GM21390 (cell line): Measurements from ENCODE around the gene HDAC8.
"Not testable (repeated sequence)": the region's sequence is repeated elsewhere in the genome, so short reads cannot be mapped to it uniquely, and the experiment has no call there.

Source experiments
- ATAC-seq: cut with Tn5 transposase; IDR thresholded peaks from one replicate; pipeline ENCODE4 v1.9.1; 2021; ENCODE audit not compliant: unreplicated experiment

The HDAC8 gene

DNA sequence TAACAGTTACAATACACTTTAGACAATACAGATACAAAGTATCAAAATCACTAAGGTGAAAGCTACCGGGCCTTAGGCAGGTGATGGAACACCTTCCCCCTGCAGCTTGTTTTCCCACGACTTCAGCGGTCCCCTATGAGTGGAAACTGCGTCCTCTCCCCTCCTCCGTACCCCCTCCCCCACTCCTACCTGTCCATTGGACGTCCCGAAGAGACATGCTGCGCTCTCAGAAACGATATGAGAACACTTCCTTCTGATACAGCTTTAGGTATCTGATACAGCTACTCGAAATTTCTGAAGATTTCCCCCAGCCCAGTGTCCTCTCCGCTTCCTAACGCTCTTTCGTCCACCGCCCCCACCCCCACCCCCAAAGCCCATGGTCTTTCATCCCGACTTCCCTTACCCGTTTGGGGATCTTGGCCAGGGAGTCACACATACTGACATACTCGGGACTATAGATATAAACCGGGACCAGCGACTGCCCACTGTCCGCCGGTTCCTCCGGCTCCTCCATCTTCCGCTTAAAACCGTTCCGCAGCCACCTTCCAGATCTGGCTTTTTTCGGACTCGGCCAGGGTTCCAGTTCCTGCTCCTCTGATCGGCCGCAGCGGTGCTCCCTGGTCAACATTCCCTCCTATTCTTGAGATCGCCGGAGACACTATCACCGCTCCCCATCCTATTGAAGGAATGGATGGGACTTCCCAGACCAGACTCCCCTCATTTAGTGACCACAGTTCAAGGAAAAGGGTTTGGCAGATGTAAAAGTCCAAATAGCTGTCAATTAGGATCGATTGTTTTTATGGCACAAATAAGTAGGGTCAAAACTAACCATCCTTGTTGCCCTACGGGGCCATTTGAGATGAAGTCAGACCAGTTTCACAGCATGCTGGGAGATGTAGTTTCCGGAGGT, at the start of gene HDAC8:
Gene HDAC8 (minus strand): TSS at position 596 of the 910 bp plus-strand sequence. CDS start 82 bp downstream, at position 514.
- peak; percentile 99 for ATAC-seq

DNA sequence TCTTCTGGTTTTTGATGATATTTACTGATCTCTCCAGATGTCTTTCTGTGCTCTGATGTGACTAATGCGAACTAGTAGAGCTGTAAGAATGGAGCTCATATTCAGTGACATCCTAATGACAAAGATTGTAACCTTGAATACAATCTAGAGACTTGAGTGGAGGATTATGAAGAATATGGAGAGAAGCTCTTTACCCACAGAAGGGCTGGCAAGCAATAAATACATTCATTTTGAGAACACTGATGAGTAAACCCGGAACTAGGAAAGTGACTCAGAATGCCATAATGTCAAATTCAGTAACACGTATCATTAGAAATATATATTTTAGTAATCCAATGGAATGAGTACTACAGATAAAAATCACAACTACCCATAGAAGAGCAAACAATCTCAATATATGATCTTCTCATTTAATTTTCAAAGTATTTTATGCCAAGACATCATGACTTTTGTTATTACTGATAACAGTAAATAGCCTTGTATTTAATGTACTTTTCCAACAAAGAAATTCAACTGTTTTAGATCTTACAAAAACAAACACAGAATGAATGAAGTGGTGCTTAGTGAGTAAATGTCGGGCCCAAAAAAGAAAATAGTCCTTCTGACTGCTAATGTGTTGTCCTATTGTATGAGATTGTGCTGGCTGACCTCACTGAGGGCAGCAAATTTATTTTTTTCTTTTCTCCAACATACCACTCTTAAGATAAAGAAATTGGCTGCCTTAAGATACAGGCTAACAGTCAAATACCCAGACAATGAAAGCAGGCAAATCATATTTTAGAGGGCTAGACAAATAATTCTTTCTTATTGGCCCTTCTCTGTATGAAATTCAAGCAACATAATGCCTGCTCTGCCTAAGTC, 49.2 kb upstream of the HDAC8 start:
- ATAC-seq, result peak; percentile 90

DNA sequence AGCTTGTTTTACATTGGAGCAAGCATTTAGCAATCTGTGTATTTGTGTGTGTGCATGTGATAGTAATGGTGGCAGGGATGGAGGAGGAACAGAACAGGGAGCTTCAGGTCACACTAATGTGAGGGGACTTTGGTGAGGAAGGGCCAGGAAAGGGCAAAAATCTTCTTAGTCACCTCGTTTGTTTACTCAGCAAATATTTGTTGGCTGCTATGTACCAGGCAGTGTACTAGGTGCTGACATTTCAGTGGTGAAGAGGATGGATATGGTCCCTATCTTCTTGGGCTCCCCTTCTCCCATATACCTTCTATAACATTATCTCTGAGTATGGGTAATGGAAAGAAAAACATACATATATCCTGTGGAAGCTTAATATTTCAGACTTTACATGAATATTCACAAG, 48.5 kb upstream of the HDAC8 start:
- peak; percentile 18 for ATAC-seq

DNA sequence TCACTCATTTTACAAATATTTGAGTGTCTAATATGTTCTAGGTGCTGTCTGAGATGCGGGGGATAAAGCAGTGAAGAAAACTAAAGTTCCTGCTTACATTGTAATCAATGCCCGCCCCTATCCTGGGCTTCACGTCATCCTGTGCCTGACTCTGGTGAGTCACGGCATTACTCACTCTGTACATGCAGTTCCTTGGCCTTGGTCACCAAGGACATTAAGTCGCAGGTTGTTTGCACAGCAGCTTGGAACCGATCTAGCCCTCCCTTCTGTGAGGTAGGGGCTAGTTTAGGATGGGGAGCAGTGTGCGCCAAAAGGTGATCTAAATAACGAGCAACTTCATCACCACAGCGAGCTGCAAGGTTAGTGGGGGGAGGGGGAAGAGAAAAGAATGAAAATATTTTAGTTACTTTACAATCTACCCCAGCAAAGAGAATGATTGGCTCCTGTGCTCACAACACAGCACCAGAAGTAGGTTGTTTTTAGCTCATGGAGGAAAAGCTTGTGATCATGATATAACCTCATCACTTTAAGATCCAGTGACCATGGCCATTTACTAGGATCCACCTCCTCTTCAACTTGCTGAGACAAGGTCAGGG, 48.0 kb upstream of the HDAC8 start:
- ATAC-seq, result no peak

DNA sequence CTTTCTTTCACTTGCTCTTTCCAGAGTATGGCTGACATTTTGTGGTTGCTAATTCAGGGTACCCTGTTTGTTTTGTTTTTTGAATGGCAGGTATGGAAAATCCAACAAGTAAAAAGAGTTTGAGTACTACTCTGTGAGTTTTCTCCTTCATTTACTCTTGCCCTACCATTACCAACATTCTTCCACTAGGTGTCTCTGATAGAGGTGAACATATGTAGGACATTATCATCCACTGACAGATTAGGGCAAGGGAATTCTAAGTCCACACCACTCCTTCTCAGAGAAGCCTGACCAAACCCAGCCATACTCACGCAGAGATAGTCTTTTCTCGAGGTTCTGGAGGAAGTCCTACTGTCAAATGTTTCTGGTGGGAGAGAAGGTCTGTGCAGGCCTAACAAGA, 36.7 kb upstream of the HDAC8 start:
- no peak for ATAC-seq

DNA sequence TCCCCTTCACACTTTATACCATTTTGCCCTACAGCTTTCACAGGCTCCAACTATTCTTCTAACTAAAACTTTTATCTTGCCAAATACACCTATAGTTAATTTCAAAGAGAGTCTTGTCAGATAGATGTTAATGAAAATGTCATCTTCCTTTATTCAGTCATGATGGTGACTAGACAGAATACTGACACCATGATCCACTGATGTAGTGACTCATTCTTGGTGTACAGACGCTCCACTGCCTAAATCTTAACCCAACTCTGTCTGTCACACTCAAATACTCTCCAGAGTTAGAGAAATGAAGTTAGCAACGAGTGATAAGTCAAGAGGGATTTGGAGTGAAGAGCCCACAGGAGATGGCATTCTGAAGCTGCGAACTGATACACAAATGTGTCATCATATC, 32.1 kb upstream of the HDAC8 start:
- ATAC-seq, result no peak

DNA sequence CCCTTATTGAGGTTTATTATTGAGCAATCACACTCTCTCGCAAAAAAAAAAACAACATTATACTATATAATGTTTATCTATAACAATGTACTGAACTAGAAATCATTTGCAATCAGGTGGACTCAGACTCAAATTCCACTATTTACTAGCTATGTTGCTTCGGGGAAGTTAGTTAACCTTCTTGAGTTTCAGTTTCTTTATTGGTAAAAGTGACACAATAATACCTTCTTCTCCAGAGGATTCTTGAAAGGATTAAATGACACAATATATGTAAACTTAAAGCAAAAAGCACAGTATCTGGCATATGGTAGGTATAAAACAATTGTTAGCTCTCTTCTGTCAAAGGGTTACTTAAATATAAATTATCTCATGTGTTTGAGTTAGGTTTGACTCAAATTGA, 31.5 kb upstream of the HDAC8 start:
- no peak for ATAC-seq

DNA sequence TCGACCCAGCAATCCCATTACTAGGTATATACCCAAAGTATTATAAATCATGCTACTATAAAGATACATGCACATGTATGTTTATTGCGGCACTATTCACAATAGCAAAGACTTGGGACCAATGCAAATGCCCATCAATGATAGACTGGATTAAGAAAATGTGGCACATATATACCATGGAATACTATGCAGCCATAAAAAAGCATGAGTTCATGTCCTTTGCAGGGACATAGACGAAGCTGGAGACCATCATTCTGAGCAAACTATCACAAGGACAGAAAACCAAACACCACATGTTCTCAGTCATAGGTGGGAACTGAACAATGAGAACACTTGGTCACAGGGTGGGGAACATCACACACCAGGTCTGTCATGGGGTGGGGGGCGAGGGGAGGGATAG, 18.4 kb upstream of the HDAC8 start:
- ATAC-seq, result not testable (repeated sequence)

DNA sequence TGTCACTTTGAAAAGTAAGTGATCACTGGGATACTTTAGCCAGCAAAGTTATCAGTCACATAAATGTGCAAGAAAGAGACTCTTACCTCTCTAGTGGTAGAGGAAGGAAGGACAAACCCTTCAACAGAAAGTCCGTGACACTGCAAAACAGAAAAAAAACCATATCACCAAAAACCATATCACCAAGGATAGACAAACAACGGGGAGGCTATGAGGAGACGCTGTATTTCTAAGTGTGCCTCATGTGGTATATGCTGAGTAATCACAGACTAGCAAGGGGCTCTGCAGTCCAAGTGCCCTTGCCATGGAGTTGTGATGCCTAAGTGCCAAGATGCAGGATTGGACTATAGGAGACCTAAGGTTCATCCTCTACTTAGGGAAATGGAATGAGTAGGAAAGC, 11.5 kb upstream of the HDAC8 start:
- ATAC-seq, result no peak

DNA sequence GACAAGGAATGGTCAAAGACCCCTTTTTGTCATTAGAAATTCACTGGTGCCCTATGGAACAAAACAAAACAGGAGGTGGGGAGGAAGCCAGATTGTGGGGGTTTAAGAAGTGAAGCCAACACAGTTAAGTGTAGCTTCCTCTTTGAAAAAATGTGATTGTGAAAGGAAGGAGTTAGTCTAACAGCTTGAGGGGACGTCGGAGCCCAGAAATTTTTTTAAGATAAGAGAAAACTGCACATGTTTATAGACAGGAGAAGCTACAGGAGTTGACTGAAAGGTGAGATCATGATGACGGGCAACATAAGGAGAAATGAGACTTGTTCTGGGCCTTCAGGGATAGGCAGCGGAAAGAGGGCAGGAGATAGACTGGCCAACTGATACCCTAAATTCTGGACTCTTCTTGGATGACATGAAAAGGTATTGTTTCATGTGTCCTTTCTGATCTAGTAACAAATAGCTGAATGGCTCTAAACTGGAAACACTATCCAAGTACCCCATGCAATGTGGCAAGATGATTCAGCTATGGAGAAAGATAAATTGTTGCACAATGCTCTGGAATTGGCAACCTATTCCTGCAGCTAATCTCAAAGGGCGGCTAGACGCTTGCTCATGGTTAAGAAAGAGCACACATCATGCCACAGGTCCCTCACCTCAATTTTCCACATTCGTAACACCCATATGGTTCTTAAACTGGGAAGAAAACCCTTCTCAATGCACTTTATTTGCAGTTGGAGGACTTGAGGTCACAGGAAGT, 3.7 kb upstream of the HDAC8 start:
- no peak for ATAC-seq

DNA sequence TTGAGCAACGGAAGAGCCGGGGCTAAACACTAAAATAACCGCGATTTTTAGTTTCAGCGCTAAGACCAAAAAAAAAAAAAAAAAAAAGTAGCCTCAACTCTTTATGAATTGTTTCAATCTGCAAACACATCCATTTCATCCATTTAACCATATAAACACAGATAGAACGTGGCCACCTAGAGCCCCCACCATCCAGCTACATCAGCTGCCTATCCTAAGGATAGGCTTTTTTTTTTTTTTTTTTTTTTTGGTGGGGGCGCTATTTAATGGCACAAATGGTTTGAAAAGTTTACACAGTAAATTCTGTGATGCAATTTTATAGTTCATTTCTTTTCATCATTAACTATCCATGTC, 492 bp upstream of the HDAC8 start:
- peak; percentile 24 for ATAC-seq

DNA sequence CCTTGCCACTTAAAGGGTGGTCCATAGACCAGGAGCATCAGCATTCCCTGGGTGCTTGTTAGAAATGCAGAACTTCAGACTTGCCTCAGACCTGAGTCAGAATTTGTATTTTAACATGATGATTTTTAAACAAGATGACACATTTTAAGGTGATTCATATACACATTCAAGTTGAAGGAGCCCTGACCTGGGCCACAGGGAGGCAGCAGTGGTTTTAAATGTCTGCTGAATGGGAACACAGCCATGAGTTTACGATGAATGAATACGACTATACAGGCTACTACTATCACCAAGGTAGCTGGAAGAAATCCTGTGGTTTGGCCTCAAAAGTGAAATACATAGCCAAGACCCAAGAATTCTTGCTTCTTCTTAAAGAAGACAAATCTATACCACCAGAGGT, 2.9 kb downstream of the HDAC8 start:
- no peak for ATAC-seq

DNA sequence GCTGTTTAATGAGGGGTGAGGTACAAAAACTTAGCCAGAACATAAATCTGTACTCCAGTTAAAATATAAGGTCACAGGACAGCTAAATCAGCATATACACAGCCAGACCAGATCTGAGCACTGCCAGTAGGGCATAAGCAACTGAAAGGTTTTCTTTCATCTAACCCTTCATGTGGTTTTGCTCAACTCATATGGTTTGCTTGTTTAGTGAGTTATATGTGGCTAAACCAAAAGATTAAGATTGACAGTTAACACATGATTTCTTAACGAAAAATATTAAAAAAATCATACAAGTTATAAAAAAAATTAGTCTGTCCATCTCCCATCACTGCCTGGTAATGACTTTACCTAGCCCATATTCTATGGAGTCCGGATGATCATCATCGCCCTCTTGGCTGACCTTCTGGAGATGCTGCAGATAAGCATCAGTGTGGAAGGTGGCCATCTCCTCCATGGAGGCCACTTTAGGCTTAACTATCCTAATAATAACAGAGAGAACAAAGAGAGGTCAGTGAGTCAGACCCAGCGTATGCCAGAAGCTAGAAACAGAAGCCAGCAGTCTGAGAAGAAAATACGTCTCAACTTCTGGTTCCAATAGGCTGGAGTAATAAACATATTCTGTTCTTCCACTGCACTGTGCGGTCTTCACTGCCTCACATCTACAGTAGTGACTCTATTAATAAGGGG, 4.1 kb downstream of the HDAC8 start:
- ATAC-seq, result no peak

DNA sequence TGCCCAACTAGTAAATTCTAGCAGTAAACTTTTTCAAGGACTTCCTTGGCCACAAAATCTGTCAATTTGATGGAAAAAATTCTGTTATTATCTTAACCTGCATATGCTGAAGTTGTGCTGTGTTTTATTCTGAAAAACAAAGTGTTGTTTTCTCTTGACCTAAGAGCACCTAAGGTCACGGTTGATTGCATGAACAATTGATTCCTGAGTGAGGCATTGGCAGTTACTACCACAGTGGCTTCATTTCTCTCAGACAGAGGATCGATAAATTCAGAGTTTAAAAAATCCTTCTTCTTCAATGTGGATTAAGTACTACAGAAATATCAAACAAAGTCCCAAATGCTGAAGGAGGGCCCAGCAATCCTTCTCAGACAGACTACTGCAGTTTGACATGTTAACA, 6.2 kb downstream of the HDAC8 start:
- no peak for ATAC-seq

DNA sequence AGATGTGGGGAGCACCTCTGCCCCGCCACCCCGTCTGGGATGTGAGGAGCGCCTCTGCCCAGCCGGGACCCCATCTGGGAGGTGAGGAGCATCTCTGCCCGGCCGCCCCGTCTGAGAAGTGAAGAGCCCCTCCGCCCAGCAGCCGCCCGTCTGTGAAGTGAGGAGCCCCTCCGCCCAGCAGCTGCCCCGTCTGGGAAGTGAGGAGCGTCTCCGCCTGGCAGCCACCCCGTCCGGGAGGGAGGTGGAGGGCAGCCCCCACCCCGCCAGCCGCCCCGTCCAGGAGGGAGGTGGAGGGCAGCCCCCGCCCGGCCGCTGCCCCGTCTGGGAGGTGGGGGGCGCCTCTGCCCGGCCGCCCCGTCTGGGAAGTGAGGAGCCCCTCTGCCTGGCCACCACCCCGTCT, 13.0 kb downstream of the HDAC8 start:
- not testable (repeated sequence) for ATAC-seq

DNA sequence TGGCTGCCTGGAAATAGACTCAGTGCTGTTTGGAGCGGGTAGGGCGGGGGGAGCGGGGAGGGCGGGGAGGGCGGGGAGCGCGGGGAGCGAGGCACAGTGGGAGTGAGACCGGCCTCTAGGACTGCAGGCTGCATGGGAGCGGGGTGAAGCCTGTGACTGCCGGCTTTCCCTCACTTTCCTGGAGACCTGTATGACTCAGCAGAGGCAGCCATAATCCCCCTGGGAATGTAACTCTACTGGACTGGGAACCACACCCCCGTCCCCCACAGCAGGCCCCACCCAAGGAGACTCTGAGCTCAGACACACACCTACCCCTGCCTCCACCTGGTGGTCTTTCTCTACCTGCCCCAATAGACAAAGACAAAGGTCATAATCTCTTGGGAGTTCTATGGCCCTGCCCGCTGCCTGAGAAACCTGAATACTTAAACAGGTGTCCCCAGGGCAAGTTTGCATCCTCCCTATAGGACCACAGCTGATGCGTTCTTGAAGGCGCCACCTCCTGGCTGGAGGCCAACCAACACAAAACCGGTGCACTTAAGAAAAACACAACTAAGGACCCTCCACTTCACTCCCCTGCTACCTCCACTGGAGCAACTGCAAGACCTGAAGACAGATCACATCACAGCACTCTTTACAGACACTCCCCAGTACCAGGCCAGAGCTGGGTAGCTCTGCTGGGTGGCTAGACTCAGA, 18.0 kb downstream of the HDAC8 start:
- no peak for ATAC-seq

DNA sequence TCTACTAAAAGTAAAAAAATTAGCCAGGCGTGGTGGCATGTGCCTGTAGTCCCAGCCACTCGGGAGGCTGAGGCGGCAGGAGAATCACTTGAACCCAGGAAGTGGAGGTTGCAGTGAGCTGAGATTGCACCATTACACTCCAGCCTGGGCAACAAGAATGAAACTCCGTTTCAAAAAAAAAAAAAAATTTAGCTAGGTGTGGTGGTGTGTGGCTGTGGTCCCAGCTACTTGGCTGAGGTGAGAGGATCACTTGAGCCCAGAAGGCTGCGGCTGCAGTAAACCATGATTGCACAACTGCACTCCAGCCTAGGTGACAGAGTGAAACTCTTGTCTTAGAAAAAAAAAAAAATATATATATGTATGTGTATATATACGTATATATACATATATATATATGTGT, 20.2 kb downstream of the HDAC8 start:
- ATAC-seq, result not testable (repeated sequence)

DNA sequence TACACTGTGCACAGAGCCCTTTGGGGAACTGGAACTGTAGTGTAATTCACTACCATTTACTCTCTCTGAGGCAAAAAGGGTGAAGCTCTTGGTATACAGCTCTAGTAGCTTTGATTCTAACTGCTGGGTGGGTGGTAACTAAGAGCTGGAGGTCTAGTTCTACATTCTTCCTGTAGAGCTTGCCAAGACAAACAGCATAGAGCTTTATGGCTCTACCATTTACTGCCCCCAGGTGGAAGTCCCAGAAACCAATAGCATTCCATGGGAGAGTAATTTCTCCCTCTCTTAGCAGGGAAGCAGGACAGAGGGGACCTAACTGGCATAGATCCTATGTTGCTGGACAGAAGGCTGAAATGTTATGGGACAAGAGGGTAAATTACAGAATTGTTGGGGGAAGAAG, 26.7 kb downstream of the HDAC8 start:
- ATAC-seq, result no peak

DNA sequence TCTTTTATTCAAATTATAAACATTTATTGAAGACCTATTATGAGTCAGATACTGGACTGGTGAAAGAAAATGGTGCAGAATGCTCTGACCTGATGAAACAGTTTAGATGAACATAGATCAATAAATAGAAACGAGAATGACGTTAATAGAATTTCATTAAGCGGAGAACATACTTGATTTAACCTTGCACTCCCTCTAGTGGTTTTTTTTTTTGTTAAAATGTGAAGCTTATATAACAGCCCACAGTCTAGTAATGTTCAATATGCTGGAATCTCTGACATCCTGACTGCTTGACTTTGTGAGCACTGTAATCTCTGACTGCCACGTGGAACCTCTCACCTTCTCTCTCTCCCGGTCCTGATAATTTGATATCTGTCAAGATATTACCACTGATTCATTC, 32.3 kb downstream of the HDAC8 start:
- no peak for ATAC-seq

DNA sequence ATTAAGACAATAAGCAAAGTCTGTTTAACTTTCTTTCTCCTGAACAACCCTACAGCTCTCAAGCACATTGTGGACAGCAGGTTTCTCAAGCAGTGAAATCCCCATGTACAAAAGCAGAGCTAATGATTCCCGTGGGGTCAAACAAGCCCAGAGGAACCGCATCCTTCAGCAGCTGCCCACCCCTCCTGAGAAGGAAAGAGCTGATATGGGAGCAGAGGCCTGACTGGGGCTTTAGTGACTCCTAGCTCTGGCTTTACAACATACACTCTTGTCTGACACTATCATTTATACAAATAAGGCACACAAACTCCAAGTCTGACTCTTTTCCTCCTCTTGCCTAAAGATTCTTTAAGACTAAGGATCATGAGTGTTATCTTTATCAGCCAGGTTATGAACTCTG, 32.8 kb downstream of the HDAC8 start:
- no peak for ATAC-seq
